NT2/D1 (cell line): ENCODE results near the gene TBX5.

Experiments
- SUZ12 ChIP-seq: IDR thresholded peaks from 2 replicates; pipeline ENCODE4 v1.6.1; 2011; ENCODE audit not compliant: insufficient read length, insufficient read depth; ENCODE audit errors: extremely low read depth
- YY1 ChIP-seq: IDR thresholded peaks from 2 replicates; pipeline ENCODE4 v1.6.1; 2011; ENCODE audit not compliant: insufficient read length, insufficient read depth
- ZNF274 ChIP-seq: IDR thresholded peaks from 2 replicates; pipeline ENCODE4 v1.6.1; 2011; ENCODE audit warnings: mild to moderate bottlenecking, low read depth, low read length

- TF ChIP-seq ZNF274: no peak
- no peak for TF ChIP-seq YY1
- TF ChIP-seq SUZ12: no peak
These were observed 26.0 kb upstream of the TBX5 start for GRCh38 chr12:114431902-114432301.
